Common myeloid progenitor, CD34-positive (primary cell): ENCODE measurements around the gene DENND1A.

Experiments
- CTCF ChIA-PET: fragments of 350-600 bp; sonication (Branson Sonifier 250); formaldehyde crosslinking; loops from one replicate; lab custom pipeline; 2021; ENCODE audit warnings: antibody characterized with exemption; lab: Charles Lee
- POLR2A ChIA-PET: fragments of 350-600 bp; sonication (Branson Sonifier 250); formaldehyde crosslinking; loops from one replicate; lab custom pipeline; 2021; ENCODE audit warnings: antibody characterized with exemption; lab: Charles Lee
- DNase-seq, 3 donors: peaks; one replicate each; pipeline versions ENCODE4 v3.0.0 to v3.0.0-alpha.2; 2013
- H3K27ac ChIP-seq, 2 experiments: 1 replicate in 1 of 2; 2 replicates in 1 of 2; pipeline ENCODE4 v1.7.0; 2013; ENCODE audit warnings: inconsistent platforms in 2 of 2, low read length in 2 of 2, mild to moderate bottlenecking in 2 of 2, low read depth in 1 of 2, moderate library complexity in 1 of 2; ENCODE audit not compliant: severe bottlenecking in 2 of 2, insufficient read depth in 1 of 2, poor library complexity in 1 of 2
- H3K27me3 ChIP-seq, 5 experiments: replicated peaks in 2 of 5; 1 replicate in 3 of 5; 2 replicates in 2 of 5; pipeline versions ENCODE4 v1.6.1 to v1.7.0; 2013; ENCODE audit warnings: low read length in 4 of 5, mild to moderate bottlenecking in 2 of 5, moderate library complexity in 2 of 5, inconsistent platforms in 1 of 5; ENCODE audit not compliant: insufficient read depth in 5 of 5, control insufficient read depth in 4 of 5
- H3K36me3 ChIP-seq, 4 experiments: 1 replicate in 2 of 4; 2 replicates in 2 of 4; pipeline versions ENCODE4 v1.6.1 to v1.7.0; 2013; ENCODE audit warnings: low read length in 3 of 4, control low read depth in 1 of 4, mild to moderate bottlenecking in 1 of 4; ENCODE audit not compliant: control insufficient read depth in 4 of 4, insufficient read depth in 4 of 4
- H3K4me1 ChIP-seq, 4 experiments: 1 replicate in 3 of 4; 2 replicates in 1 of 4; pipeline versions ENCODE4 v1.6.1 to v1.7.1; 2013; ENCODE audit warnings: low read length in 3 of 4, mild to moderate bottlenecking in 3 of 4, control low read depth in 1 of 4, inconsistent platforms in 1 of 4, moderate library complexity in 1 of 4; ENCODE audit not compliant: control insufficient read depth in 4 of 4, insufficient read depth in 4 of 4; ENCODE audit errors: control extremely low read depth in 1 of 4
- H3K4me3 ChIP-seq, 7 experiments: 1 replicate in 4 of 7; 2 replicates in 3 of 7; pipeline versions ENCODE4 v1.5.1 to v1.7.0; 2013; ENCODE audit warnings: mild to moderate bottlenecking in 7 of 7, low read length in 6 of 7, moderate library complexity in 6 of 7, inconsistent platforms in 2 of 7, low read depth in 2 of 7, control low read depth in 1 of 7; ENCODE audit not compliant: insufficient read depth in 4 of 7, control insufficient read depth in 1 of 7; ENCODE audit errors: extremely low read depth in 1 of 7
- H3K9me3 ChIP-seq, 5 experiments: 1 replicate in 4 of 5; 2 replicates in 1 of 5; pipeline versions ENCODE4 v1.6.1 to v1.7.1; 2013; ENCODE audit warnings: low read length in 4 of 5, mild to moderate bottlenecking in 2 of 5, inconsistent platforms in 1 of 5, low read depth in 1 of 5, moderate library complexity in 1 of 5; ENCODE audit not compliant: control insufficient read depth in 4 of 5, insufficient read depth in 2 of 5; ENCODE audit errors: control extremely low read depth in 1 of 5
- WGBS: methylation state at CpG from one replicate; pipeline ENCODE4 v1.1.5; 2013; ENCODE audit not compliant: insufficient coverage; 5-methylcytosine and 5-hydroxymethylcytosine counted together

Gene DENND1A

DNA sequence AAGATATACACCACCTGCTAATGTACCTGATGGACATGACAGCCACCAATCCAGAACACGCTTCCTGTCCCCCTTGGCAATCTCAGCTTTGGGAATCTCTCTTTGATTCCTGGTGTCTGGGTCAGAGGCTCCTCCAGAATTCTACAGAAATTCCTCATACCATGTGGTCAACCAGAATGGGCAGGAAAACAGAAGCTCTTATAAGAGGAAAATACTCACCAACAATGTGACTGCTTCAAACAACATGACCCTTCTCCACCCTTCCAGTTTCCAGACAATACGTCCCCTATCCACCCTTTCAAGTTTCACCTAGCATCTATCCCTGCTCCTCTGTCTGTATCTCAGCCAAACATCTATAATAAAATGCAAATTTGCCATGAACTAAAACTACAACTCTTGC, 247.2 kb downstream of the DENND1A start:
- H3K4me1 ChIP-seq = peaks cover 9 to 23% (median 18%) of the 10 kb centered on the region in 4 experiments
- WGBS = 100% methylated on average over 2 of the region's 2 CpGs
- peaks cover 0 to 3% (median 0%) of the 10 kb centered on the region in 4 experiments for H3K36me3 ChIP-seq
- CTCF ChIA-PET = no interaction called here
- H3K9me3 ChIP-seq = peaks cover 0 to 1% (median 0%) of the 10 kb centered on the region in 5 experiments
- H3K27ac ChIP-seq = no peak overlapping the region
- POLR2A ChIA-PET = no interaction called here
- H3K4me3 ChIP-seq = no peak overlapping the region
- no peaks in the 10 kb centered on the region for H3K27me3 ChIP-seq
- DNase-seq = no peak

DNA sequence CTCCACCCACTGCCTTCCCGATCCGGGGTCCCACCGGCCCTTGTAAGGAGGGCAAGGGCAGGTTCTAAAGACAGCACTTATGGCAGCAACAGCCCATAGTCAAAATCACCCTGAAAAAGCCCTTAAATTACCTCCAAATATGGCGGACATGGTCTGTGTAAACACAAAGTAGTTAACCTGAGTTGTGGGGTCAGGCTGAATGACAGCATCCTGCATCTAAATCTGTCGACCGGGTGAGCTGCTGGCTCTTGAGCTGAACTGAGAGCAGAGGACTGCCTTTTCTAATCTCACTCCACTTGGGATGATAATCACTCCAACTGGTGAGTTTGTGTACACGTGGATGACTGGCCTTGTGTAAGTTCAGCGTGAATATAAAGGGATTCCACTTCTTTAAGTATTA, 249.6 kb downstream of the DENND1A start:
- POLR2A ChIA-PET = no interaction called here
- H3K27me3 ChIP-seq = no peaks in the 10 kb centered on the region
- H3K9me3 ChIP-seq = peaks cover 0 to 1% (median 0%) of the 10 kb centered on the region in 5 experiments
- peaks cover 0 to 10% (median 7%) of the 10 kb centered on the region in 4 experiments for H3K4me1 ChIP-seq
- peaks cover 0 to 5% (median 0%) of the 10 kb centered on the region in 4 experiments for H3K36me3 ChIP-seq
- H3K27ac ChIP-seq = no peak overlapping the region
- CTCF ChIA-PET = no interaction called here
- no peak overlapping the region for H3K4me3 ChIP-seq
- WGBS = 98% methylated on average over 3 of the region's 8 CpGs
- no peak for DNase-seq

DNA sequence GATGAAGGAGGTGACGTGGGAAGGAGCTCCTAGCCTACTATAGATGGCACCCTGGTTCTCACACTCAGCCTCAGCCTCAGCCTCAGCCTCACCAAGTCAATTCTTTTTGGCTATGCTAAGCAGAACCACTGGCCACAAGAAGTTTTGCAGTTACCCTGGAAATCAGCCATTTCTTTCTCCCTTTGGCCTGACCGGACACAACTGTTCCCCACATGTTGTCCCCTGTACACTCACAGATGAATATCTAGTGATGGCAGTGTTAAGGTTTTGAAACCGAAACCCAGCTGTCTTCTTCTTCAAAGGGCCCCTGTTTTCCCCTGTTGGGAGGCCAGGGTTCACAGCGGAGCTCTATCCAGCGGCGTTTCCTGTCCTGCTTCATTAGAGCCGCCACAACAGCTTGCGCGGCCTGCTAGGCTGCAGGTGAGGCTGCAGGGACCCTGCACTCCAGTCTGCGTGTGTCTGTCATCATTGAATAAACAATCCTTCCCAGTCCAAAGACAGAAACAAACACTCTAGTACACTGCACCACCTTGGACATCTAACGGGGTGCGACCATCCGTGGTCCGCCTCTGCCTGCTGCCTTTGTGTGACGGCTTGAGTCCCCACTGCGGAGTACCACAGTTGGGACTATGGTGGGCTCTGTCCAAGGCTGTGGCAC, 250.5 kb downstream of the DENND1A start:
- H3K27me3 ChIP-seq = no peaks in the 10 kb centered on the region
- H3K27ac ChIP-seq = no peak overlapping the region
- H3K4me3 ChIP-seq = peak overlapping the region in 1 of 7 experiments; percentile 6
- H3K4me1 ChIP-seq = peaks cover 0 to 10% (median 7%) of the 10 kb centered on the region in 4 experiments
- CTCF ChIA-PET = interaction anchor here (1.9 kb wide), 1 partner anchor 11 kb away, joined by 4 read pairs; no protein-coding TSS in a partner anchor
- H3K36me3 ChIP-seq = peaks cover 0 to 7% (median 0%) of the 10 kb centered on the region in 4 experiments
- POLR2A ChIA-PET = no interaction called here
- WGBS = 99% methylated on average over 14 of the region's 16 CpGs
- DNase-seq = peak in 1 of 3 donors; percentile 15
- H3K9me3 ChIP-seq = peaks cover 0 to 2% (median 0%) of the 10 kb centered on the region in 5 experiments

DNA sequence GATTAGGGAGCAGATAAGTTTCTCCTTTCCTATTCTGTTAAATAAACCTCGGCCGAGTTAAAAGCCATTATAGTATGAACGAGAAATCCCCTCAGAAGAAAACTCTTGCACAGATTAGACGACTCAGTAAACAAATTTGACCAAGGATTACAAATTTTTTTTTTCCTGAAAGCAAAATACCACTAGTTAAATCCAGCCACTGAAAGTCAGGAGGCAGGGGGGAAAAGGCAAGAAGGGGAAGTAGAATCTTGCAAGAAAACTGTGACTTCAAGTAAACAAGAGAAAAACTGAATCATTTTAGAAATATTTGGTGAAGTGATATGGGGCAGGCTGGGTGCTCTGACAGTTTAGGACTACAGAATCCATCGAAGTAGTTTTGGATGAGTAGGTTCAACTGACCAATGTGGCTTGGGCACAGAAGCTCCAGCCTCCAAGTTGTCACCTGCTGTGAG, 251.0 kb downstream of the DENND1A start:
- peak in 1 of 3 donors; percentile 20 for DNase-seq
- H3K4me3 ChIP-seq = no peak overlapping the region
- peaks cover 0 to 13% (median 0%) of the 10 kb centered on the region in 4 experiments for H3K36me3 ChIP-seq
- ChIA-PET POLR2A (no interaction called here), CTCF (interaction anchor here (1.9 kb wide), 1 partner anchor 11 kb away, joined by 4 read pairs; no protein-coding TSS in a partner anchor)
- no peaks in the 10 kb centered on the region for H3K27me3 ChIP-seq
- peaks cover 0 to 7% (median 1%) of the 10 kb centered on the region in 5 experiments for H3K9me3 ChIP-seq
- WGBS = 100% methylated on average over 1 of the region's 5 CpGs
- no peak overlapping the region for H3K27ac ChIP-seq
- H3K4me1 ChIP-seq = peaks cover 0 to 10% (median 7%) of the 10 kb centered on the region in 4 experiments

DNA sequence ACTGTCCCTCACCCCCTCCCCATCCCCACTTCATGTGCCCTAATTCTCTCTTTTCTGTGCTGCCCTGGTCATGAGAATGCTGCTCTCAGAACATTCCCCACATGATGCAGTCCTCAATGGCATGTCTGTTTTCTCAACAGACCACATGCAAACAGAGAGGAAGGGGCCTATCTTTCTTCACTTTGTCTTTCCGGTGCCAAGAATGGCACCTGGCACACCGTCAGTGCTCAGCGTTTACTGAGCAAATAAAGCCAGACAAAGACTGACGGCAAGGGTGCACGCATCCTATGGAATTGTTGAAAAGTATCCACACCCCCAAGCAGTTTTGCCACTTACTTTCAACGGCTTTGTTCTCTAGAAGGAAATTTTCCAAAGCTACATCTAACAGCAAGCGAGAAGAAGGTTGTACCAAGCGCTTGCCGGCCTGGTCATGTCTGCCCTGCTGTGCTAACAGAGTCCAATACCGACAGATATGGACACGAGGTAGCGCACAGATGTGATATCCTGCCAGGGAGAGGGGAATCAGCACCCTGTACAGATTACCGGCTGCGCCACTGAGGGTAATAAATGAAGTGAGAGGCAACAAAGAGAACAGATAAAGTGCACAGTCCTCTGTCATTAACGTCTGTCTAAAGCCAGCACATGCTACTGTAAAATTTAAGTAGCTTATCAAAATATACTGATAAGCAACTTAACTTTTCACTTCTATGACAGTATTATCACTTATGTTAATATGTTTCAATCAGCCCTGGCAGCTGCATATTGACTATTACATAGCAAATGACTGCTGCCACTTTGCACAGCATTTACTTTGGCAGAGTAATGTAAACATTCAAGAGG, 251.7 kb downstream of the DENND1A start:
- Histone ChIP-seq H3K27ac (no peak overlapping the region), H3K9me3 (peaks cover 0 to 13% (median 4%) of the 10 kb centered on the region in 5 experiments), H3K27me3 (no peaks in the 10 kb centered on the region), H3K36me3 (peaks cover 0 to 15% (median 0%) of the 10 kb centered on the region in 4 experiments), H3K4me1 (peaks cover 0 to 10% (median 7%) of the 10 kb centered on the region in 4 experiments), H3K4me3 (no peak overlapping the region)
- DNase-seq = no peak
- 98% methylated on average over 14 of the region's 15 CpGs for WGBS
- POLR2A ChIA-PET = no interaction called here
- CTCF ChIA-PET = interaction anchor here (1.9 kb wide), 1 partner anchor 10 kb away, joined by 4 read pairs; no protein-coding TSS in a partner anchor

DNA sequence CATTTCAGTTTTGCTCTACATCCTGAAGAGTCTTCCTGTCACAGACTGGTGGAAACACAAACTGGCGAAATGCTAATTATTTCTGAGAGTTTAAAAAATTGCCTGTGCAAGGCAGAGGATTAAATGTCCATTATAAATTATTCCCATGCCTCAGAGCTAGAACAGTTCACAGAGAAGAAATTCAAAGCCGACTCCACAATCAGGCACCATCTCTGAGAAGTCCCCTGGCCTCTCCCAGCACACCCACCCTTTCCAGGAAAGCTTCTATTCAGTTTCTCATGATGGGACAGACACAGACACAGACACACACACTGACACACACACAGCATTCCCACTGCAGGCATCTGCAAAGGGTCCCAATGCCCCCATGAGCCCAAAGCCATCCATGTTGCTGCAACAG, 253.1 kb downstream of the DENND1A start:
- H3K36me3 ChIP-seq = peaks cover 0 to 18% (median 0%) of the 10 kb centered on the region in 4 experiments
- no peak for DNase-seq
- peaks cover 0 to 22% (median 7%) of the 10 kb centered on the region in 5 experiments for H3K9me3 ChIP-seq
- H3K4me3 ChIP-seq = no peak overlapping the region
- H3K27ac ChIP-seq = no peak overlapping the region
- POLR2A ChIA-PET = no interaction called here
- 100% methylated on average over 2 of the region's 2 CpGs for WGBS
- CTCF ChIA-PET = no interaction called here
- peaks cover 0 to 10% (median 7%) of the 10 kb centered on the region in 4 experiments for H3K4me1 ChIP-seq
- H3K27me3 ChIP-seq = no peaks in the 10 kb centered on the region
